NCI-H187 (cell line): ENCODE data around the gene DISC1.

Experiments
- DNase-seq, 2 experiments: peaks; one replicate each; lab custom pipeline; 2025; lab: John Stamatoyannopoulos, UW

The DISC1 gene

DNA sequence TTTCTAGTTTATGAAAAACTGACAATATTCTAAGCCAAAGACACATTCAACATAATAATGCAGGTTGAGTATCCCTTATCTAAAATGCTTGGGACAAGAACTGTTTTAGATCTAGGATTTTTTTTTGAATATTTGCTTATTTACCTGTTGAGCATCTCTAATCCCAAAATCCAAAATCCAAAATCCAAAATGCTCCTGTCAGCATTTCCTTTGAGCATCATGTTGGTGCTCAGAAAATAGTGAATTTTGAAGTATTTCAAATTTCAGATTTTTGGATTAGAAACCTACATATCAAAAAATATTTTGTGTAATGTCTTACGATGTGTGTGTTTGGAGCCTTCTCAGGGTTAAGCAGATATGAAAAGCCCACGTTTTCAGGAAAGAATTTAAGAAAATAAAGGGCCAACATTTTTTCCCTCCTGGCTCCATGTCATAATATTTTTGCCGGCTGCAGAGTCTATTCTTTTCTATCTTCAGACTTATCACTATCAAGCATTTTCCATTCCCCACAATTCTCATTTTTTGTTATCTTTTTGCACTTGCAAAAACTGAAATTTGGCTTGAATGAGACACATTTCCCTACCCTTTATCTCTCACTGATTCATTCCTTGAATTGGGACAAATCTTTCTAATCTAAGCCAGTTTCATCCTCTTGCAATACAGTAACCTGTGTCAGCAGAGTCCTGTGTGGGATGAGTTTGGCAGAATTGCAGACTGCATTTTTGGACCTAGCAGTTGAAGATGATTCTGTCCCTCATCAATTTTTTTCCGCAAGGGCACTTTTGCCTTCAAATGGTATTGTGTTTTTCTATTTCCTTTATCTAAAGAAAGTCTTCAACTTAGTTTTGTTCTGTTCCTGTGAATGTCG, 233.9 kb downstream of the DISC1 start:
- no peak for DNase-seq

DNA sequence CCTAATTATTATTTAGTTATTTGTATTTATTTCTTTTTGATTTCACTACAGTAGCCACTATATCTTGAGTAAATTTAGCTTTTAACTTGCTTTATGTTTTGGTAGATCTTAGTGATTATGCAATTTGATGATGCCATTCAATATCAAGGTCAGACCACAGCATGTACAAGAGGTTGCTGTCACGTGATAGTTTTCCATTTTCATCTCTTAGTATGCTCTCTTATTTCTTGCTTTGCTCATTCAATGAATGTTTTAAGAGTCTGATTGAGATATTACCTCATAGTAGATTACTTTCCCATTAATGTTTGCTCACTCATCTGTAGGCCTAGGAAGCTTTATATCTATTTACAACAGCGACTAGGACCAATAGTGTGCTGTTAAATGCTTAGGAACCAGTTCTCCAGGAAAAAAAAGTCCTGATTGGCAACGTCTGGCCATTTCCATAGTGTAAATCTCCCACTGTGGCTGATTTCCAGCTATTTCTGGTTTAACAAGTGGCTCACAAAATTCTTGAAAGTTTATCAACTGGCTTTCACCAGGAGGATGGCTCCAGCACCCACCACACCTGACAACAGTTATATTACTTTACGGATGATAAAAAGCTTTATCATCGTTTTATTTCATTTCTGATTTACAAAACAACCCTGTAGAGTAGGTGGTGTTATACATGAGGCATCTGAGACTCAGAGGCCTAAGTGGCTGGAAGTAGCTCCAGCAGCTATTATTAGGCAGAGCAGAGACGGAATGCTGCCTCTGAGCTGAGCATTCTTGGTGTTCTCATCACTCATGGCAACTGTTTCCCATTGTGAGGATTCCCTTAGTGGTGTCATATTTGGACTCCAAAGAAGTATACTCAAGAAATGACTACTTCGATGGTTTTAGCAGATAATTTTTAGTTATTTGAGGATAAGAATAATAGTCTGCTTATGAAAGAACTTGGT, 235.2 kb downstream of the DISC1 start:
- no peak for DNase-seq

DNA sequence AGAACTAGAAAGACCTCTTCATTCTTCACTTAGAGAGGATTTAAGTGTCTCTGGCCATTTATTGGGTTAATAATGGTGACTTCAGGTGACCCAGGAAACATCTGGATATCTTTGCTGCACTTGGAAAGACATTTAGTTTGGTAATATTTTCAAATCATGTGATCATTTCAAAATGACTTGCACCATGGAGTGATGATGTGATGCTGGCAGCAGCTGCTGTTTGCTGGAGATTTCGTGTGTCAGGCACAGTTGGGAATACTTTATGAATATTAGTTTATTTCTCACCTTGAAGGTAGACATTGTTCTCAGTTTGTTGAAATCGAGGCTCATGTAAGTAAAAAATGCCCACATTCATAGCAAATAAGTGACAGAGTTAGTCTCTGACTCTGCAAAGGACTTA, 236.0 kb downstream of the DISC1 start:
- no peak for DNase-seq

DNA sequence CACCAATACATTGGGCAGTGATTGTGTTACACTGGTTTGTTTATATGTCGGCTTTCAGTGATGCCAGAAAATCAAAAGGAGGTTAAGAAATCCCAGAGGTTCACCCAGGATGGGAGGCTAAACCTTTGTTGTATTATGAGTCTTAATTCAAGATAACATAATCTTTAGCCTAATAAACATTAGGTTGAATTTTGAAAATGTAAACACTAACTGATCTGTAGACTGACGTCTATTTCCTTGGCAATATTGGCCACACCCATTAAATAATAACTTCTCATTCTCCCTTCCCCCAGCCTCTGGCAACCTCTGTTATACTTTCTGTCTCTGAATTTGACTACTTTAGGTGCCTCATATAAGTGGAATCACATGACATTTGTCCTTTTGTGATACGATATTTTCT, 238.7 kb downstream of the DISC1 start:
- DNase-seq = no peak

GRCh38 chr1:231866392-231867331, 240.1 kb downstream of the DISC1 start:
- peak in 1 of 2 experiments; percentile 5 for DNase-seq

- no peak for DNase-seq
Measured at GRCh38 chr1:231867607-231868006, 241.0 kb downstream of the DISC1 start.

DNA sequence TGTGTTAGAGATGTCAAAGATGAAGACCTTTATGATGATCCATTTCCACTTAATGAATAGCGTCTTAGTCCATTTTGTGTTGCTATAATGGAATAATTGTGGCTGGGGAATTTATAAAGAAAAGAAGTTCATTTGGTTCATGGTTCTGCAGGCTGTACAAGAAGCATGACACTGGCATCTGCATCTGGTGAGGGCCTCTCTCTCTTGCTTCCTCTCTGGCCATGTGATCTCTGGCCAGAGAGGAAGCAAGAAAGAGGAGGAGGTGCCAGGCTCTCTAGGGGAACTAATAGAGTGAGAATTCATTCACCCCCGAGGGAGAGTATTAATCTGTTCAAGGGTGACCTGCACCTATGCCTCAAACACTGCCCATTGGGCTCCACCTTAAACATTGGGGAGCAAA, 242.8 kb downstream of the DISC1 start:
- no peak for DNase-seq

DNA sequence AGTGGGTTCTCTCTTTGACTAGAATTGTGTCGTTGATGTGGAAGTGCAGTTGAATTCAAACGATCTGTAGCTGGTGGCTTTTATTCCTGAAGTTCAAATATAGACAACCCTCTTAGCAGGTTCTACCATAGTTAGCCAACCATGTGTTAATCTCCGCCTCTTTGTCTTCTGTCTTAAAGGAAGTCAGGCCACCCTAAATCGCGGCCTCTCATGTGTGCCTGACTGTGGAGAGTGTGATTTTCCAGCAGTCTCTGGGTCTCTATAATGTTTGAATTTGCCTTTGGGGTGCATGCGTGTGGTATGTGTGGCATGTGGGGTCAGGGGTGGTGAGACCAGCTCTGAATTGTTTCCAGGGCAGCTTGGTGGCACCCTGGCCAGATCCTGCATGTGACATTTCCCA, 244.9 kb downstream of the DISC1 start:
- DNase-seq = no peak

DNA sequence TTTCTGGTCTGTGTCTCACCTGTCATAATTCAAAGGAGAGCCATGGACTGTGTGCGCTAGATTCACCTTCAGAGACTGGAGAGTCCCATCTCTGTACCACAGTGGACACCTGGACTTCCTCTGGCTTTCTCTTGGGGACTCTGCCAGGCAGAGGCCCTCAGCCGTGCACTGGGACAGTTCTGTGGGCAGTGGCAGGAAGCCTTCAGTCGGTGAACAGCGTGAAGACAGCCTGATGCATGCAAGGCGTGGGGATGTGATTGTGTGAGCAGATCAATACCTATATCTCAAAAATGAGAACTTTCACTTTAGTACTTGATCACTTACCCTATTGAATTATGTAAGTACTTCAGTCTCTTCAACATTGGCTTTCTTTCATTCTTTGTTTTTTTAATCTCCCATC, 245.3 kb downstream of the DISC1 start:
- no peak for DNase-seq

- no peak for DNase-seq
Measured at GRCh38 chr1:231872461-231872910, 245.9 kb downstream of the DISC1 start.

GRCh38 chr1:231878737-231879136, 252.1 kb downstream of the DISC1 start:
- no peak for DNase-seq

DNA sequence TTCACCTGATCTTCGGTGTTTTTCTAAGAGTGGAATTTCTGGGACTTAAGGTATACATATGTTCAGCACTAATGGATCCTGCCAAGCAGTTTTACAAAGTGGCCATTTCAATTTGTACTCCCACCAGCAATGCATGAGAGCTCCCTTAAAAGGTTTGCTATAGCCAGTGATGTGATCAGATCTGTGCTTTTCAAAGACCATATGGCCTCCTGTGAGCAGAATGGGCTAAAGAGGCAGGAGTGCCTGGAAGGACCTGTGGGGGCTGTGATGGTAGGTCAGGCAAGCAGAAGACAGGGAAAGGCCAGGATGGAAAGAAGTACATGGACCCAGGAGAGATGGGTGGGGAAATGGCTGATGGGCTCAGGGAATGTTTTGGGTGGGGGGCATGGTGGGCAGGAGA, 252.7 kb downstream of the DISC1 start:
- no peak for DNase-seq

DNA sequence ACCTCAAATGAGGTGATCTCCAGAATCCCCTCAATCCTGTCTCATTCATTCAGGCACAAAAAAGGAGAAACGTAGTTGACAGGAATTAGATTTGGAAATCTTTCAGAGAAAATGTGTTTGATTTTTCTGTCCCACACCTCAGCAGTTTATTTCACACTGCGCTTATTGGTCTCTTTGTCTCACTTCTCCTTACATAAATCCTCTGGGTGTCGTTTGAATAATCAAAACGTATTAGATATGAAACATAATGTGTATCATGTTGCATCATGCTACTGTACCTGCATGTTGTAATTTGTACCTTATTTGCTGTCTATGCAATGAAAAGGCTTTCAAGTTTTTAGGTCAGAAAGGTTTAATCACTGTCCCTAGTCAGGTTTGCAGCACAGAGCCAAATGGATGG, 255.7 kb downstream of the DISC1 start:
- no peak for DNase-seq

DNA sequence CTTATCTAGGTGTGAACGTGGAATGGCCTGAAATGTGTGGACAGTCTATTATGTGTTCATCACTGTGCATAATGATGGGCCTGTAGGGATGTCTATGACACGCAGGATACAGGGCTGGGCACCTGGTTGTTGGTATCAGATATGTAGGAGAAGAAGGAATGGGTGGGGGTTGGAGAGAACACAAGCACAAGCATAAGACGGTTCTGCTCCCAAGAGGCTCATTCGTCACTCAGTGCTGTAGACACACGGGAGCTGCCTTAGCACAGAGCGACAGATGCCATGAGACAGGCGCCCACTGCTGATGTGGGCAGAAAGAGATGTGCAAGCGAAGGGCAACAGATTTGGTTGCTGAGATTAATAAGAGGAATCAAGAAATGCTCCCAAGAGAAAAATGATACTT, 256.2 kb downstream of the DISC1 start:
- no peak for DNase-seq

GRCh38 chr1:231883382-231883781, 256.8 kb downstream of the DISC1 start:
- no peak for DNase-seq

GRCh38 chr1:231885209-231885854, 258.7 kb downstream of the DISC1 start:
- DNase-seq = no peak

DNA sequence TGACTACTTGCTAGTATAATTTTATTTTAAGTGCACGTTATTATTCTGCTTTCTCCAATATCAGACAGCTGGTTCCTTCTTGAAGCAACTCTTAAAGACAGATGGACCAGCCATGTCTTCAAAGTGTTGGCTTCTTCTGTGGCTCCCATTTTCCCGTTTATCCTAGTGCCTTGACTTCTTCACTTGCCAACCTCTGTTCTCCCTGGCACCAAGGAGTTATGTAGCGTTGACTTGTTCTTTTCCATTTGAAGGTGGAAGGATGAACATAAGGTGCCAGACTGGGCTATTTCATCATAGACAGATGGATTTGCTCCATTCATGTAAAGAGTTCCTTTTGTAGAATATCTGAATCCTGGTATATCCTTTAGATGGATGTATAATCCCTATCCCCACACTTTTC, 260.6 kb downstream of the DISC1 start:
- no peak for DNase-seq

DNA sequence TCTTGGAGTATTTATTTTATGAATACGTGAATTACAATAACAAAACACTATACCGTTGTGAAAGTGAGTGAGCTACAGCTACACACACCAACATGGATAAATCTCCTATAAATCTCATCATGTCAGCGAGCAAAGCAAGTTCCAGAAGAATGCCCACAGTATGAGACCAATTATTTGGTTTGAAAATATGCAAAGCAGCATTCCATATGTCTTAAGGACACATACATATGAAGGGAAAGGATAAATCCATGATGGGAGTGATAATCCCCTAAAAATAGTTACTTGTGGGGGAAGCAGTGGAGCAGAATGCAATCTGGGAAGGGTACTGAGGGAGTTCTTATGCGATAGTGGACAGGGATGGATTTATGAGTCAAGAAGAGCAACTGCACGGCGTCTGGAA, 261.3 kb downstream of the DISC1 start:
- no peak for DNase-seq

GRCh38 chr1:231890791-231891190, 264.2 kb downstream of the DISC1 start:
- no peak for DNase-seq

DNA sequence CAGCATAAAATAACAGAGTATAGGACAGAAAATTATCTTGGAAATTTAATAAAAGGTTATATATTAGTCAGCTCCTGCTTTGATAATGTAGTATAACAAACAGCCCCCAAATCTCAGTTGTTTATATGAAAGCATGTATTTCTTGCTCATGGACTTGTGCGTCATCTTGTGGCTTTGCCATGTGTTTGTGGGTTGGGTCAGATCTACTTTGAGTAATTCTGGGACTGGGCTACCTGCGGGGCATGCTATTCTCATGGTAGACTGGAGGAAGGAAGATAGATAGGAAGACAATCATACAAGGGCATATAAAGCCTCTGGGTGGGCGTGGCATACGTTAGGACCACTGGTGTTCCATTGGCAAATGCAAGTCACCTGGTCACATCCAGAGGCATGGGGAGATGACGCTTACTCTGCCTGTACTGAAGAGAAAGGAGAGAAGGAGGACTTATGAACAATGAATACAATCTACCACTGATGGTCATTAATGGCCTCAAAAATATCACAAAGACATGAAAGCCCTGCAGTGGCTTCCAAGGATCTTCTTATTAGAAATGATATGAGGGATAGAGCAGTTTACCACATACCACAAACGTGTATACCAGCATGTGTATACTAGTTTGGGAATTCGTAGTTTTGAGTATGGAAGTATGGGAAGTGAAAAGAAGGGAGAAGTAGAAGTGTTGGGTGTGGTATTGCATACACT, 267.0 kb downstream of the DISC1 start:
- DNase-seq = no peak

- no peak for DNase-seq
Measured at GRCh38 chr1:231896806-231897205, 270.2 kb downstream of the DISC1 start.
